PC-3 (cell line): Measurements from ENCODE around the gene CDK5. TPM values are rescaled to one million over a fixed set of nuclear protein-coding genes. Genes with fewer than 3 reads are reported as not detected.

Source experiments
- ATAC-seq: fragments of 200-7000 bp; cut with Tn5 transposase; 2 replicates; pipeline ENCODE4 v1.9.1; 2020; ENCODE audit warnings: mild to moderate bottlenecking, moderate library complexity
- BruUV-seq: library from RNA; stranded (reverse); fragments of 400-500 nt; replicated peaks from 2 replicates; lab custom pipeline; 2021; lab: Mats Ljungman, UMichigan
- CTCF ChIA-PET: fragments of 300-600 bp; sonication (Branson Sonifier 250); formaldehyde crosslinking; loops from one replicate; lab custom pipeline; 2022; ENCODE audit warnings: antibody characterized with exemption; lab: Charles Lee
- POLR2A ChIA-PET: fragments of 300-600 bp; sonication (Branson Sonifier 250); formaldehyde crosslinking; loops from one replicate; lab custom pipeline; 2022; ENCODE audit warnings: antibody characterized with exemption; ENCODE audit not compliant: unreplicated experiment; lab: Charles Lee
- DNase-seq: peaks from one replicate; pipeline ENCODE4 v3.0.0-alpha.2; 2015
- H2AFZ ChIP-seq: fragments of 300-600 bp; sonication (generic); 2 replicates; pipeline ENCODE4 v1.6.0; 2016; ENCODE audit warnings: antibody characterized with exemption, low read length
- H3F3A ChIP-seq: fragments of 300-600 bp; sonication (generic); one replicate; pipeline ENCODE4 v1.6.0; 2017; ENCODE audit warnings: antibody characterized with exemption, low read length, control low read depth, mild to moderate bottlenecking; ENCODE audit not compliant: unreplicated experiment
- H3K27ac ChIP-seq: fragments of 300-600 bp; sonication (generic); 2 replicates; pipeline ENCODE4 v1.5.1; 2016; ENCODE audit warnings: mild to moderate bottlenecking, low read length
- H3K27me3 ChIP-seq: fragments of 300-600 bp; sonication (generic); 2 replicates; pipeline ENCODE4 v1.6.1; 2016; ENCODE audit warnings: low read length, mixed read lengths
- H3K36me3 ChIP-seq: fragments of 300-600 bp; sonication (generic); 2 replicates; pipeline ENCODE4 v1.6.1; 2016; ENCODE audit warnings: low read depth, mixed run types, low read length, mixed read lengths
- H3K4me1 ChIP-seq: fragments of 300-600 bp; sonication (generic); 2 replicates; pipeline ENCODE4 v1.5.1; 2016; ENCODE audit warnings: low read length; ENCODE audit not compliant: insufficient read depth
- H3K4me2 ChIP-seq: fragments of 300-600 bp; sonication (generic); 2 replicates; pipeline ENCODE4 v1.6.0; 2016; ENCODE audit warnings: low read length
- H3K4me3 ChIP-seq: fragments of 300-600 bp; sonication (generic); 2 replicates; pipeline ENCODE4 v1.5.1; 2016; ENCODE audit warnings: mild to moderate bottlenecking, low read length, mixed read lengths
- H3K79me2 ChIP-seq: fragments of 300-600 bp; sonication (generic); 2 replicates; pipeline ENCODE4 v1.6.1; 2017; ENCODE audit warnings: low read length, mixed read lengths
- H3K9ac ChIP-seq: fragments of 300-600 bp; sonication (generic); 2 replicates; pipeline ENCODE4 v1.6.0; 2016; ENCODE audit warnings: mild to moderate bottlenecking, low read length
- H3K9me2 ChIP-seq: fragments of 300-600 bp; sonication (generic); replicated peaks from 2 replicates; pipeline ENCODE4 v1.6.1; 2016; ENCODE audit warnings: mixed run types, low read length, mixed read lengths
- H3K9me3 ChIP-seq: fragments of 300-600 bp; sonication (generic); 2 replicates; pipeline ENCODE4 v1.6.1; 2016; ENCODE audit warnings: low read length, mixed read lengths
- H4K20me1 ChIP-seq: fragments of 300-600 bp; sonication (generic); 2 replicates; pipeline ENCODE4 v1.6.1; 2016; ENCODE audit warnings: low read length, mixed read lengths
- EZH2 ChIP-seq: fragments of 300-600 bp; sonication (generic); IDR thresholded peaks from one replicate; pipeline ENCODE4 v1.6.1; 2017; ENCODE audit warnings: antibody characterized with exemption, mild to moderate bottlenecking, low read length; ENCODE audit not compliant: unreplicated experiment
- EZH2phosphoT487 ChIP-seq: fragments of 300-600 bp; sonication (generic); IDR thresholded peaks from 2 replicates; pipeline ENCODE4 v1.6.1; 2018; ENCODE audit warnings: mild to moderate bottlenecking, antibody characterized with exemption, low read length, borderline replicate concordance
- intact Hi-C: fragments of 100-400 bp; cut with micrococcal nuclease; formaldehyde crosslinking; loops from 2 replicates; pipeline ENCODE4 v1.9.0; 2023
- total RNA-seq: library from RNA; depleted of rRNA; stranded (reverse); fragments of >200 nt; gene quantifications from 2 replicates; pipeline ENCODE4 v1.2.3, GENCODE V29; 2014
- TF ChIP-seq, protein P1 (sequence below): fragments of 300-600 bp; sonication (generic); conservative IDR thresholded peaks from 2 replicates; pipeline ENCODE4 v1.5.1; 2017; ENCODE audit warnings: antibody characterized with exemption, low read depth, mild to moderate bottlenecking, low read length

The CDK5 gene
- total RNA-seq, 1 experiment from 2014 or later = 40.1 TPM

DNA sequence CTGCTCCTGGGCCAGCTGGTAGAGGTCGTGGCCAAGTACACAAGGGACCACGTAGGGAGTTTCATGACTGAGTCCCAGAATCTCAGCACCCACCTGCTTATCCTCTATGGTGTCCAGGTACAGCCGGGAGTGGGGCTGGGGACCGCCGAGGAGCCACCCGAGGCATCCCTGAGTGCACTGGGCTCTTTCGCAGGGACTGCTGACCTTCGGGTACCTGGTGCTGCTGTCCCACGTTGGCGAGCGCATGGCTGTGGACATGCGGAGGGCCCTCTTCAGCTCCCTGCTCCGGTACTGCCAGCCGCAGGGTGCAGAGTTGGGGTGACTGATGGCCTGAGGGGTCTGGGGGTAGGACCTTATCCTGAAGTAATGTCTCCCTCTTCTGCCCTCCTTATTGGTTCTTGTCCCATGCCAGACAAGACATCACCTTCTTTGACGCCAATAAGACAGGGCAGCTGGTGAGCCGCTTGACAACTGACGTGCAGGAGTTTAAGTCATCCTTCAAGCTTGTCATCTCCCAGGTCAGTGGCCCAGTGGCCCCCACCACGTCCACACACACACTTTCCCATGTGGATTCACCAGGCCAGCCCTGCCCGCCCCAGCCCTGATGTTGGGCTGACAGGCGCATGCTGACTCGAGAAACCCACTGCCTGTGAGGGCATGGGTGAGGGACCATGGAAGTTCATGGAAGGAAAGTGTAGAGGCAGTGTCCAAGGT lies 23.2 kb downstream of the CDK5 start:
- Histone ChIP-seq H3K27me3 (no peaks in the 10 kb centered on the region), H3F3A (no peaks in the 10 kb centered on the region), H3K4me2 (no peak overlapping the region), H3K36me3 (no peaks in the 10 kb centered on the region; the same call in 1 of the 2 replicates), H3K27ac (no peak overlapping the region), H3K9me3 (no peaks in the 10 kb centered on the region), H3K4me3 (no peak overlapping the region), H3K79me2 (peaks cover 16% of the 10 kb centered on the region), H3K9me2 (no peaks in the 10 kb centered on the region), H2AFZ (no peak overlapping the region), H3K4me1 (peaks cover 15% of the 10 kb centered on the region), H3K9ac (no peak overlapping the region), H4K20me1 (no peaks in the 10 kb centered on the region)
- TF ChIP-seq EZH2 (no peak), EZH2phosphoT487 (no peak)
- TF ChIP-seq, protein P1, sequence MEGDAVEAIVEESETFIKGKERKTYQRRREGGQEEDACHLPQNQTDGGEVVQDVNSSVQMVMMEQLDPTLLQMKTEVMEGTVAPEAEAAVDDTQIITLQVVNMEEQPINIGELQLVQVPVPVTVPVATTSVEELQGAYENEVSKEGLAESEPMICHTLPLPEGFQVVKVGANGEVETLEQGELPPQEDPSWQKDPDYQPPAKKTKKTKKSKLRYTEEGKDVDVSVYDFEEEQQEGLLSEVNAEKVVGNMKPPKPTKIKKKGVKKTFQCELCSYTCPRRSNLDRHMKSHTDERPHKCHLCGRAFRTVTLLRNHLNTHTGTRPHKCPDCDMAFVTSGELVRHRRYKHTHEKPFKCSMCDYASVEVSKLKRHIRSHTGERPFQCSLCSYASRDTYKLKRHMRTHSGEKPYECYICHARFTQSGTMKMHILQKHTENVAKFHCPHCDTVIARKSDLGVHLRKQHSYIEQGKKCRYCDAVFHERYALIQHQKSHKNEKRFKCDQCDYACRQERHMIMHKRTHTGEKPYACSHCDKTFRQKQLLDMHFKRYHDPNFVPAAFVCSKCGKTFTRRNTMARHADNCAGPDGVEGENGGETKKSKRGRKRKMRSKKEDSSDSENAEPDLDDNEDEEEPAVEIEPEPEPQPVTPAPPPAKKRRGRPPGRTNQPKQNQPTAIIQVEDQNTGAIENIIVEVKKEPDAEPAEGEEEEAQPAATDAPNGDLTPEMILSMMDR = no peak
- DNase-seq (no peak), ATAC-seq (no peak)
- intact Hi-C loops = no loop called here
- ChIA-PET POLR2A (no interaction called here), CTCF (no interaction called here)
- BruUV-seq = no TSS peak

DNA sequence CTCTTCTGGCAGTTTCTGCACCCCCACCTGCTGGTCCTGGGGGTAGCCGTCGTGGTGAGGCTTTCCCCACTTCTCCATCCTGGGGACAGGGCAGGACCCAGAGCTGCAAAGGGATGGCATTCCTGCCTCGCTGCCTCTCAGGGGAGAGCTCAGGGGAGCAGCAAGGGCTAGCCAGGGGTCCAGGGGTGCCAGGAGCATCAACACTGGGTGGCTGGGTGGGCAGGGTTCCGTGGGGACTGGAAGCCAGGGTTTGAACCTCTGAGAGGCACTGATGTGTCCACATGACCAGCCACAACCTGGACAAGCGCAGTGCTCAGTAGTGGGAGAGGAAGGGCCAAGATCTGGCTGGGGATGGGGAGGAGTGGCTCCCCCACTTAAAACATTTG lies 23.8 kb downstream of the CDK5 start:
- ChIA-PET CTCF (no interaction called here), POLR2A (no interaction called here)
- H2AFZ ChIP-seq = no peak overlapping the region
- H3K79me2 ChIP-seq = peaks cover 22% of the 10 kb centered on the region
- no peaks in the 10 kb centered on the region; the same call in 1 of the 2 replicates for H3K36me3 ChIP-seq
- no peaks in the 10 kb centered on the region for H3K27me3 ChIP-seq
- no peaks in the 10 kb centered on the region for H3K9me3 ChIP-seq
- no peak overlapping the region for H3K4me3 ChIP-seq
- DNase-seq = no peak
- H3K4me2 ChIP-seq = no peak overlapping the region
- no peak overlapping the region for H3K9ac ChIP-seq
- no peaks in the 10 kb centered on the region for H3K9me2 ChIP-seq
- H3K27ac ChIP-seq = no peak overlapping the region
- no peaks in the 10 kb centered on the region for H3F3A ChIP-seq
- TF ChIP-seq EZH2 (no peak), EZH2phosphoT487 (no peak)
- TF ChIP-seq, protein P1 = no peak
- peaks cover 15% of the 10 kb centered on the region for H3K4me1 ChIP-seq
- intact Hi-C loops = no loop called here
- no TSS peak for BruUV-seq
- ATAC-seq = no peak
- H4K20me1 ChIP-seq = no peaks in the 10 kb centered on the region
